Measurements from ENCODE around the gene CUTA. TPM values are rescaled to one million over a fixed set of nuclear protein-coding genes. Genes with fewer than 3 reads are reported as not detected.
"Not testable (repeated sequence)": the region's sequence is repeated elsewhere in the genome, so short reads cannot be mapped to it uniquely, and the experiment has no call there.

The CUTA gene
- total RNA-seq, 1 donor = 155 TPM

DNA sequence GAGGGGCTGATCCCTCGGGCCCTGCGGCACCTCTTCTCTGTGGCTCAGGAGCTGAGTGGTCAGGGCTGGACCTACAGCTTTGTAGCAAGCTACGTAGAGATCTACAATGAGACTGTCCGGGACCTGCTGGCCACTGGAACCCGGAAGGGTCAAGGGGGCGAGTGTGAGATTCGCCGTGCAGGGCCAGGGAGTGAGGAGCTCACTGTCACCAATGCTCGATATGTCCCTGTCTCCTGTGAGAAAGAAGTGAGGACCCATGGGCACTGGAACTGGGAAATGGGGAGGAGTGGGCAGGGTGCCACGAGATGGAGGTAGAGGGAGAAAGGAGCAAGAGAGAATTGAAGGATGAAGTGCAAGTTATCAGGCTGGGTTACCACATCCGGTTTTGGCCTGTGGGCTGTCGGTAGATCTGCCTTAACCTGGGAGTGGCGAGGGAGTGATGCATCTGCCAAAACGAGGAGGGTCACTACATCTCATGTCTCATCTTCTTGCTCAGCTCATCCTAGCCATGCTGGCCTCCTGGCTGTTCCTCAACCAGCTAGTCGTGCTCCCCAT is 12.4 kb downstream of the CUTA start:
- H3K4me3 ChIP-seq (ENCODE audit: low read depth, low read length) = no peak overlapping the region
- DNase-seq (ENCODE audit: low read depth) = no peak
- TF ChIP-seq, protein P1, sequence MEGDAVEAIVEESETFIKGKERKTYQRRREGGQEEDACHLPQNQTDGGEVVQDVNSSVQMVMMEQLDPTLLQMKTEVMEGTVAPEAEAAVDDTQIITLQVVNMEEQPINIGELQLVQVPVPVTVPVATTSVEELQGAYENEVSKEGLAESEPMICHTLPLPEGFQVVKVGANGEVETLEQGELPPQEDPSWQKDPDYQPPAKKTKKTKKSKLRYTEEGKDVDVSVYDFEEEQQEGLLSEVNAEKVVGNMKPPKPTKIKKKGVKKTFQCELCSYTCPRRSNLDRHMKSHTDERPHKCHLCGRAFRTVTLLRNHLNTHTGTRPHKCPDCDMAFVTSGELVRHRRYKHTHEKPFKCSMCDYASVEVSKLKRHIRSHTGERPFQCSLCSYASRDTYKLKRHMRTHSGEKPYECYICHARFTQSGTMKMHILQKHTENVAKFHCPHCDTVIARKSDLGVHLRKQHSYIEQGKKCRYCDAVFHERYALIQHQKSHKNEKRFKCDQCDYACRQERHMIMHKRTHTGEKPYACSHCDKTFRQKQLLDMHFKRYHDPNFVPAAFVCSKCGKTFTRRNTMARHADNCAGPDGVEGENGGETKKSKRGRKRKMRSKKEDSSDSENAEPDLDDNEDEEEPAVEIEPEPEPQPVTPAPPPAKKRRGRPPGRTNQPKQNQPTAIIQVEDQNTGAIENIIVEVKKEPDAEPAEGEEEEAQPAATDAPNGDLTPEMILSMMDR (IDR thresholded peaks at IDR 0.05; ENCODE audit: insufficient read depth, low read depth, low read length) = no peak

DNA sequence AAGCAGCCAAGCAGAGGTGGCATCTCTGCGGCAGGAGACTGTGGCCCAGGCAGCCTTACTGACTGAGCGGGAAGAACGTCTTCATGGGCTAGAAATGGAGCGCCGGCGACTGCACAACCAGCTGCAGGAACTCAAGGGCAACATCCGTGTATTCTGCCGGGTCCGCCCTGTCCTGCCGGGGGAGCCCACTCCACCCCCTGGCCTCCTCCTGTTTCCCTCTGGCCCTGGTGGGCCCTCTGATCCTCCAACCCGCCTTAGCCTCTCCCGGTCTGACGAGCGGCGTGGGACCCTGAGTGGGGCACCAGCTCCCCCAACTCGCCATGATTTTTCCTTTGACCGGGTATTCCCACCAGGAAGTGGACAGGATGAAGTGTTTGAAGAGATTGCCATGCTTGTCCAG is 13.0 kb downstream of the CUTA start:
- DNase-seq (ENCODE audit: low read depth) = no peak
- TF ChIP-seq, protein P1 (IDR thresholded peaks at IDR 0.05; ENCODE audit: insufficient read depth, low read depth, low read length) = no peak

DNA sequence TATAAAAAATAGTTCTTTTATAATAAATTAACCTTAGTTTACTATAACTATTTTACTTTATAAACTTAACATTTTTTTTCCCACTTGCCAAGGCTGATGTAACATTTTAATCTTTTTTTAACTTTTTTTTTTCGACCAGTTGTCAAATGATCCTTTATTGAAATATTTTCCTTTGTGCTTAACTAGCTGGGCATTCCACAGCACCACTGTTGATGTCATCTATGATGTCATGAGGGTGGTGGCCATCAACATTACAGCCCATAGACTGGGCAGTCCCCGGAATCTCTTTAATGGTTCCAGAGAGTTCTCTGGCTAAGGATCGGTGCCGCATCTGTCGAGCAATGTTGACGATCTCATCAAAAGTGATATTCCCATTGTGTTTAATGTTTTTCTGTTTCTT is 18.0 kb downstream of the CUTA start:
- not testable (repeated sequence) for DNase-seq (ENCODE audit: low read depth); H3K4me3 ChIP-seq (ENCODE audit: low read depth, low read length)

More for the DNA sequence above, 13.0 kb downstream of the CUTA start:
- H3K4me3 ChIP-seq (ENCODE audit: low read depth, low read length) = no peak overlapping the region

DNA sequence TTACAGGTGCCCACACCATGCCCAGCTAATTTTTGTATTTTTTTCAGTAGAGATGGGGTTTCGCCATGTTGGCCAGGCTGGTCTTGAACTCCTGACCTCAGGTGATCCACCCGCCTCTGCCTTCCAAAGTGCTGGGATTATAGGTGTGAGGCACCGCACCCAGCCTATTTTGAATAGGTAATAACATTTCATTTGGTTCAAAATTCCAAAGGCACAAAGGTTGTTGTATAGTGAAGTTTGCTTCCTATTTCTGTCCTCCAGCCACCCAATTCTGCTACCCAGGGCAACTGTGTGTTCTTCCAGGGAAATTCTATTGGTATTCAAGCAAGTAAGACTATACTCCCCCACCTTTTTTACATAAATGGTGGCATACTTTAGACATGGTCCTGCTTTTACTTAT is 19.3 kb downstream of the CUTA start:
- not testable (repeated sequence) for DNase-seq (ENCODE audit: low read depth); H3K4me3 ChIP-seq (ENCODE audit: low read depth, low read length)

DNA sequence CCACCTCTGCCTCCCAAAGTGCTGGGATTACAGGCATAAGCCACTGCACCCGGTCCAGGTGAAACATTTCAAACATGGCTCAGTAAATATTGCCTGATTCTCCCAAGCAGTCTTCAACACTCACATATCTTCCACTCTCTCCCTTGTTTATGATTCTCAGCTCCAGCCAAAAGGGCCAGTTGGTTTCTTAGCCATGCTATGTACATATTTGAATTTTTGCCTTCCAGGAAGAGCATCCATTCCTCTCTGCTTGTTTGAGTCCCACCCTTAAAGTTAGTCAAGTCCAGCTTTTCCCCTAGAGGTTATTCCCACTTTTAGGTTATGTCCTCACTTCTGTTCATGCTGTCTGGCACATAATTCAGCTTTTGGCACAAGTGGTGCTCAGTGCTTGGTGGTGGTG is 20.4 kb downstream of the CUTA start:
- TF ChIP-seq, protein P1 (IDR thresholded peaks at IDR 0.05; ENCODE audit: insufficient read depth, low read depth, low read length) = no peak
- no peak overlapping the region for H3K4me3 ChIP-seq (ENCODE audit: low read depth, low read length)
- DNase-seq (ENCODE audit: low read depth) = no peak

DNA sequence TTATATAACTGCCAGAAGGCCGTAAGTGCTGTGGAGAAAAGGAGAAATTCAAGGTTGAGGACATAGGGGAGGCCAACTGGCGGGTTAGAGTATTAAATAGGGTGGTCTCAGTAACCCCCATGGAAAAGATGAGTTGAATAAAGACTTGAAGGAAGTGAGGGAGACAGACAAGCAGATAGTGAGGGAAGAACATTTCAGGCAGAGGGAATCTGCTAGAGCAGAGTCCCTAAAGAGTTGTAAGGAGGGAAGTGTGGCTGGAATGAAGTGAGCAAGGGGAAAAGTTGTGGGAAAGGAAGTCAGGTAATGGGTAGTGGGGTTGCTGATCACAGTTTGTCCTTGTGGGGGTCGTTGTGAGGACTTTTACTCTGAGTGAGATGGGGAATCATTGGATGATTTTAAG is 24.9 kb downstream of the CUTA start:
- H3K4me3 ChIP-seq (ENCODE audit: low read depth, low read length) = peak overlapping the region; percentile 95
- TF ChIP-seq, protein P1 (IDR thresholded peaks at IDR 0.05; ENCODE audit: insufficient read depth, low read depth, low read length) = no peak
- DNase-seq (ENCODE audit: low read depth) = no peak

DNA sequence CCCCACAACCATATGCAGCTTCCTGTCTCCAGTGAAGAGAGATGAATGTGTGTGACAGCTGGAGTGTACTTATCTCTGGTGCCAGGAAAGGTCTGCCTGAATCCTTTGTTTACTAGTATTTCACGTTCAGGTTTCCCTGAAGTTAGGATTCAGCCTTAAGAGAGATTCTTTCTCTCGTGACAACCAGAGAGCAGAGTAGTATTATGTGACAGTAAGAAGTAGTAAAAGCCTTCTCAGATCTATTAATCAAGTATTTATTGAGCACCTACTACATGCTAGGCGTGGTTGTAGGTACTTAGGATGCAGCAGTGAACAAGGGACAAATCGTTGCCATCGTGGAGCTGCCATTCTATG is 25.3 kb downstream of the CUTA start:
- DNase-seq (ENCODE audit: low read depth) = no peak
- TF ChIP-seq, protein P1 (IDR thresholded peaks at IDR 0.05; ENCODE audit: insufficient read depth, low read depth, low read length) = no peak
- peak overlapping the region; percentile 95 for H3K4me3 ChIP-seq (ENCODE audit: low read depth, low read length)

DNA sequence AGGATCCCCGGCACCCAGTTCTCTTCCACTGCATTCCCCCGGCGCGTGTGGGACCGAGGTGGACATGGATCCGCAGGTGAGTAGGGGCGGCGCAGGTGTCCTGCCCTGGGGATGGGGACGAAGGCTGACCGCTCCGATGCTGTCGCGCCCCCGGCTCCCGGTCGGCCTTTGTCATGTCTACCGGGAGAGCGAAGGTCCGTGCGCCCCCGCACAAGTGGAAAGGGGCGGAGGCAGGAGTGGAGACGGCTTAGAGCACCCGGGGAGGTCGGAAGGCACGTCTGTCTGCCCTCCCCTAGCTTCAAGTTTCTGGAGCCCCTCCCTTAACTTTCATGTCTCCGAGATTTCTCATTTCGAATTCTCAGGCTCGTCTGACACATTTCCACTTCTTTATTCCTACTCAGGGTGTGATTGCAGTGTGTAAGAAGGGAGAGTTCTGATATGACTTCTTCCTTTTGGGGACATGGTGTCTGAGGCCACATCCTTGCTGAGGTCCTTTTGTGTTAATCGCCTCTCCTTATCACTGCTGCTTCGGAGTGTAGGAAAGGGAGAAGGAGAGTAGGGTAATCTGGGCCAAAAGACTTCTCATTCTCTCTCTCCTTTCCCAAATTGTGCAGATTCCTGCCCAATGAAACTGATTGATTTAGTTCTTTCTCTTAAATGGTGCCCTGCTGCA is 25.8 kb downstream of the CUTA start:
- peak; percentile 28 for DNase-seq (ENCODE audit: low read depth)
- peak overlapping the region; percentile 95 for H3K4me3 ChIP-seq (ENCODE audit: low read depth, low read length)
- TF ChIP-seq, protein P1 (IDR thresholded peaks at IDR 0.05; ENCODE audit: insufficient read depth, low read depth, low read length) = no peak
